H1 (cell line): Measurements from ENCODE around the gene SLC5A10. TPM values are rescaled to one million over a fixed set of nuclear protein-coding genes. Genes with fewer than 3 reads are reported as not detected.

ENCODE experiments used
- CHD1 ChIP-seq: IDR thresholded peaks from 2 replicates; pipeline ENCODE4 v1.6.1; 2012; ENCODE audit warnings: low read depth, low read length, improper control_type of control experiment
- polyA plus RNA-seq, 7 experiments: library from polyadenylated mRNA; depleted of rRNA in 3 of 7; stranded (reverse) in 5 of 7; unstranded in 2 of 7; fragments of >200 nt in 5 of 7; fragments of 200-250 nt in 2 of 7; gene quantifications; 1 replicate in 5 of 7; 2 replicates in 1 of 7; 4 replicates in 1 of 7; pipeline versions ENCODE4 v1.2.1 to v1.2.3, GENCODE V29; 2011 to 2013; ENCODE audit warnings: missing spikeins in 2 of 7, mixed read lengths in 2 of 7
- total RNA-seq: library from RNA; stranded (reverse); fragmentation: NEBNext Ultra II Directional; extraction: Animal tissue kit (Norgen Biotek cat#: 25700); gene quantifications from 2 replicates; pipeline ENCODE4 v1.2.1, GENCODE V29; 2021

The SLC5A10 gene
- total and polyA plus RNA-seq, 2 of the 8 experiments (the other 6 are each of a cell fraction or from before 2014, with no cell fraction given): 0.05 to 0.11 TPM

DNA sequence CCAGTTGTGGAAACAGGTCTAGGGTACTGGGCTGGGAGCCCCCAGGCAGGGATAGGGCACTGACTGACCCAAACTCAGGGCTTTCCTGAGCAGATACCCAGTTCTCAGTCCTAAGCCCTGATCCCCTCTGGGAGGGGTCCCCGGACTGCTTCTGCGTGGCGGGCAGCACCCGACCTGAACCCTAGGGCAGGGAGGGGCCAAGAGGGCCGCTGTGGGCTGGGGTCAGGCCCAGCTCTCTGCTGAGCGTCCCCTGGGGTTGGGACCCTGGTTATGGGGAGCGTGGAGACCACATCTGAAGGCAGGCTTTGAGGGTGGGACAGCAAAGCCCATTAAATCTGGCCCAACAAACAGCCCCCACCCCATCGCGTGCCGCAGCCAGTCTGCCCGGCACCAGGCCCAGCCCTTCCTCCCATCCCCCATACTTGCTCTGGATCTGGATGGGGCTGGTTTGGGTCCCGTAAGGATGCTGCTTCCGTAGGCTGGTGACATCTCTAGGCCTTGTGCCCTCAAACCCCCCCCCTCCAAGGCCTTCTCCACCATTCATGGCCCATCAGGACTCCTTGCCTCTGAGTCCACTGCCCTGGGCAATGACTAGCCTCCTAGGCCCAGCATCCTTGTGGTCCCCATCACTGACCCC lies 53.3 kb downstream of the SLC5A10 start (continued):
- TF ChIP-seq CHD1: no peak
